GM19239 (cell line): ENCODE results near the gene SGMS1.

Experiments used
- DNase-seq: peaks from one replicate; pipeline ENCODE4 v3.0.0; 2011; ENCODE audit warnings: low spot score; ENCODE audit not compliant: insufficient read length
- FAIRE-seq: peaks from 2 replicates; lab custom pipeline; 2011; peaks lifted over from hg19 to GRCh38; lab: Jason Lieb, UNC

The SGMS1 gene

GRCh38 chr10:50416181-50416824 is 207.5 kb downstream of the SGMS1 start:
- DNase-seq (no peak), FAIRE-seq (peak; percentile 45)

DNA sequence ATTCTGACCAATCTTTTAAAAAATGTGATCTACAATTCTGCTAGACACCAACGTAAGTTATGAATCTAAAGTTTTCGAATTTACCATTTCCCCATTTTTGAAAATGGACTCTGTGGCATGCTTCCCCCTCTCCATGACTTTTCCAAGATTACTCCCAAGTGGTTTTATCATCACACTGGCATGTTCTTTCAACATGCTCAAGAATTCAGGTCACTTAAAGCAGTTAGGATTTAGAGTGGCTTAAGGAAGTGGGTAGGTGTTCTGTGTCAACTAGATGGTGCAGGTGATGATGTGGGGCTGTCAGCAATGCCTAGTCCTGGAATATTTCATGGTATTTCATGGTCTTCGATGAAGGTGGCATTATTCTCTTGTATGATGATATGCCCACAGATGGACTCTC is 208.5 kb downstream of the SGMS1 start:
- DNase-seq (no peak), FAIRE-seq (no peak)

DNA sequence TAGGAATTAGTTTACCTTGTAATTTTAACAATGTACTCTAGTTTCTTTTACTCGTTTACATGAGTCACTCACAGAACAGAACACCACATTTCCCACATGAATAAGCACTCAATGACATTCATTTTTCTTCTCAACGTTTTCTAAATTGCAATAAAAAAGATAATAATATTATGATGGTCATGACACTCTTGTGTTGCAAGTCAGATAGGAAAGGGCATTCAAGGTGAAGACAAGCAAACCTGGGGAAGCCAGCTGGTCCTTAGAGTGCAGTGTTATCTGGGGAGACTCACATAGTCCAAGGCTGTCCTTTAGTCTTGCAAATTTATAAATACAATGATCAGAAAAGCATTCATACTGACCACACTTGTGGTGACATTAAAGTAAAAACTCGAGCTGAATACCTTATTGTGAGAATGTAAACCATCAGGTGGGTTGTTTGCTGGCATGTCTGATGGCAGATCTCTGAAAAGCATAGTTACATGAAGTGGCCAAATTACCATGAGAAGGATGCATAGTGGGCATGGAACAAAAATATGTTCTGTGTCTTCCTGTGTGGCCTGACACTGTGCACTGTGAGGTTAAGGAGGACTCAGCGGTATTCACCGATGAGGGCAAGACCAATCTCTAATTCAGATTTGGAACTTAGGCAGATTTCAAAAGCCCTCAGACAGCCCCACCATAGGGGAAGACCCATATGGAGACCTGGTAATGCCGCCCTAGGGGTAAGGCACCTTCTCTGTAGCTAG is 213.5 kb downstream of the SGMS1 start:
- DNase-seq (no peak), FAIRE-seq (peak; percentile 8)

DNA sequence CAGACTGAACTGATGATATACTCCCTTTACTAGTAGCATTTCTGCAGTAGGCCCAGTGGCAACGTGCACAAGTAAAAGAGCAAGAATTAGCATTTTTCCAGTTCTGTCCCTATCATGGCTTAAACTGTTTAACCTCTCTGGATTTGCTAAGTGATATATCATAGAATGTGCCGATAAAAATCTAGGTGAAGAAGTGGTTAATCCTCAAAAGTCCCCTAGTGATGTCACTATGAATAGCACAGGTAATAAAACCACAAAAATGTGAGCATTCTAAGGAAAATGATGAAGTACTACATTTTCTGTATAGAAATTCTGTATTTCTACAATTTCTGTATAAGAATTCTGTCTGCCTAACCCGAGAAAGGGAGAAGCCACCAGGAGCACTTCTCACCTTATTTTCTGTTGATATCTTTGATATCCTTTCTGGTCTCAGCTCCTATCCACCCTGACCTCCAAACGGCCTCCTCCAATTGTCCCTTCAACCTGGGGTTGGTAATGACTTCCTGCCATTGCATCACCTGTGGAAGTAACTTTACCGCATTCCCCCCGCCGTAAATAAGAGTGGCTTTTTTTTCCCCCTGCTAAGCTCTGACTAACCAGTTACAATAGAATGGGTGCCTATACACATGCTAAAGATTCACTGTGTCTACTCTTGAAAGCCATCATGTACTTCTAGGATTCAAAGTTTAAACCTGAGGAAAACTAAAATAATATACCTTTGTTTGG is 216.5 kb downstream of the SGMS1 start:
- DNase-seq = no peak
- FAIRE-seq = no peak

- no peak for DNase-seq
- no peak for FAIRE-seq
Observed at GRCh38 chr10:50406457-50407070, 217.2 kb downstream of the SGMS1 start.

DNA sequence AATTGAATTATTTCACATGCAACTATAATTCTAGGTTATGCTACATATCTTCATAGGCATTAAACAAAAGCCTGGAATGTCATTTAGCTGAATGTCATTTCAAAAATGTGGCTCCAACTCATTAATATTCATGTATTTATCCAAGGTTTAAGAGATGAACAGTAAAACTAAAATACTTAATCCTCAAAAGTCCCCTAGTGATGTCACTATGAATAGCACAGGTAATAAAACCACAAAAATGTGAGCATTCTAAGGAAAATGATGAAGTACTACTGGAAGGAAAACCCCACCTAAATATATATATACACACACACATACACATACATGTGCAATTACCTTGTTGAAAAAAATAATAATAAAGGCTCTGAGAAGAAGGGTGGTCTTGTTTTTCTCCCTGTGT is 218.0 kb downstream of the SGMS1 start:
- DNase-seq (no peak), FAIRE-seq (peak; percentile 80)

GRCh38 chr10:50404021-50404773 is 219.6 kb downstream of the SGMS1 start:
- peak; percentile 40 for FAIRE-seq
- no peak for DNase-seq

DNA sequence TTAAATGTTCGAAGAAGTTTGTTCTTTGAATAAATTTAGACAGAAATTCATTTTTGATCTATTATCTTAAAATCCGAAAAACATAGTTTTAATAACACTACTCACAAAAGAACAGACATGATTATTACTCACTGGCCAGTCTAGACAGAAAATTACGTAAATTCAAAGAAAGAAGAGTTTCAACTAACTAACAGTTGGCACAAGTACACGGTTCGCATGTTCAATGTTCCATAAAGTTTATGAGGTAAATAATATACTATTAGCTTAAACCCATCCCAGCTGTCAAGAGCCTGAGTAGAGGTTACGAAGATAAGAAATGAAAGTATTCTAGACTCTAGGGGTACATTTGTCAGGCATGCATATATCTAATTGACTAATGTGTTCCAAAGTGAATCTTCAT is 220.7 kb downstream of the SGMS1 start:
- FAIRE-seq = peak; percentile 82
- no peak for DNase-seq

DNA sequence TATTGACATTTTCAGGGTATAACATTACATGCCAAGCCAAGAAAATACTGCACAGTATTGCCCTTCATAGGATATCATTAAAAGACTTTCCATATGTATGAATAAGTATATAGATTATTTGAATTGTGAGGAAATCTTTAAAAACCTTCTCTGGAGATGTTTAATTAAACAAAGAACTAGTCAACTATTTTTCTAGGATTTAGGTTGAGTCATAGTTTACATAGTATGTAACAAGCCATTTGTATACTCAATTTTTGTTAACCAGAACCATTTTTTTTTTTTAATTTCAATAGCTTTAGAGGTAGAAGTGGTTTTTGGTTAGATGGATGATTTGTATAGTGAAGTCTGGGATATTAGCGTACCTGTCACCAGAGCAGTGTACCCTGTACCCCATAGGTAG is 221.3 kb downstream of the SGMS1 start:
- FAIRE-seq (peak; percentile 28), DNase-seq (no peak)

- FAIRE-seq (peak; percentile 83), DNase-seq (no peak)
Observed at GRCh38 chr10:50400694-50401093, 223.1 kb downstream of the SGMS1 start.

DNA sequence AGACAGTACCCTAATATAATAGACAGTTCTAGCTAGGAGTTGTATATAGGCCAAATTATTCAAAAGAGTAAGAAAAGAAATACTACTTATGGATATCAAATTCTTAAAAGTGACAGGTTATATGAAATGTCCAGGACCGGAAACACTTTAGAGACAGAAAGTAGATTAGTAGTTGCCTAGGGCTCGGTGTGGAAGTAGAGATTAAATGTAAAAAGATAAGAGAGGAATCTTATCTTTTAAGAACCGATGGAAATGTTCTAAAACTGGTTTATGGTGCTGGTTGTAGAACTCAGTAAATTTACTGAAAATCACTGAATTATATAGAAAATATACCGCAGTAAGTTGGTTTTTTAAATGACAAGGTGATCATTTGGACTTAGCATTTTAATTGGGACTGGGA is 224.9 kb downstream of the SGMS1 start:
- FAIRE-seq (no peak), DNase-seq (no peak)

GRCh38 chr10:50398381-50398780 is 225.4 kb downstream of the SGMS1 start:
- FAIRE-seq = peak; percentile 40
- no peak for DNase-seq

DNA sequence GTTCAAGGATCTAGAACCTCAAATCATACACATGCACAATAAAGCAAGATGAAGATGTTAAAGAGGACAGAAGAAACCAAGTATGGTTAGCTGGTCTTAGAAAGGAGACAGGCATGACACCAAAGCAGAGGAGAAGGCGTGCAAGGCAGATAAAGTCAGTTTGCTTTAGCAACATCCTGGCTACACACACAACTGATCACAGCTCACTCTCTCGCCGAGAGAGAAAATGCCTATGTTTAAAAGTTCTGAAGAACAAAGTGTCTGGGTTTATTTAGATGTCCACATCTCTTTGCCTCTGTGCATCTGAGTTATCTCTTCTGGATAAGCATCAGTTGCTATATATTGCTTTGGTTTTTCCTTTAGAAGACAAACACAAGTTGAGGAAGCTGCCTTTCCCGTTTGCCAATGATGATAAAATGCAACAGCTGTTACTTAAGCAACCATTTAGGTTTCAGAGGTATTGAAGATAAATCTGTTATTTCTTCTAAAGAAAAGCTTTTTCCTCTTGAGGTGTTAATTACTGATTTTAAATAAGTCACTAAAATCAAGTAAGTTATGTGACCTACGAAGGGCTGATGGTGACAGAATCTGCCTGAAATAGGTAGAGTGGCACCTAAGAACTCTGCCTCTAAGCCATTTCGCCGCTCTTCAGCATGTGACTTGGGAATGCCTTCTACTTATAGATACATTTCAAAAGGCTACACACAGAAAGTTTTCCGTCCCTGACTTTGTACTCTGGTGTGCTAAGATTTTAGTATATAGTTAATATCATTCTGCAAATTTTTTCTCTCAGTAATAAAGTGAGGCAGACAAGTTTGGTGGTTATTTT is 226.2 kb downstream of the SGMS1 start:
- FAIRE-seq = no peak

DNA sequence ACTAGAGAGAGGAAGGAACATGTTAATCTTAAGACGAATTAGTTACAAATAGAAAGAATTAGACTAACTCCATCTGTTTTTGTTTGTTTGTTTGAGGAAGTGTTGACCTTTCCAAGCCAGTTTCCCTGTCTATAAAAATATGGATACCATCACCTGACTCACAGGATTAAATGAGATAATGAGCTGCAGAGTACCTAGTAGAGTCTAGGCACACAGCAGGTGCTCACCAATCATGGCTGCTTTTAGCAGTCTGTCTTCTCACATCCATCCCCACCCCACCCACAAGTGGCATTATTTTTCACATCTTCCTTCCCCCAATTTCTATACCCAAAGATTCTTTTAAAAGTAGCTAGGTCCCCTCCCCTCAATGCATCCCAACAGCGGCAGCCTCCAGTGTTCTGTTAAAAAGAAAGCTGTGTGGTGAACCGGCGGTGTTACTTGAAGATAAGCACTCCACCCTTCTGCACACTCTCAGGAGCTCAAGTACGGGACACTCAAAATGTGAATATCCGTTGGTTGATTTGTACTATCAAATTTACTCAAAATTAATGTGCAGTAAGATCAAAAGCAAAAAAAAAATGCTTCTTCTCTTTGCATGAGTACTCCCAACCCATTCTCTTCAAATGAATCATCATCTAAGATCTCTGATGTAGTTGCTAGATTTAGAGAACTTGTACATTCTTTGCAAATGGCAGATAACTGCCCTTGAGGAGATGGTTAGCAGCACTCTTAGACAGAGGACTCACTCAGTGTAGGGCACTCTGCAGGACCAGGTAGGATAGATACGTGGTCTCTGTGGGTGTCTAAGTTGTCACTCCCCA is 227.1 kb downstream of the SGMS1 start:
- FAIRE-seq (peak; percentile 82), DNase-seq (no peak)

More for the DNA sequence above, 226.2 kb downstream of the SGMS1 start:
- DNase-seq = no peak

DNA sequence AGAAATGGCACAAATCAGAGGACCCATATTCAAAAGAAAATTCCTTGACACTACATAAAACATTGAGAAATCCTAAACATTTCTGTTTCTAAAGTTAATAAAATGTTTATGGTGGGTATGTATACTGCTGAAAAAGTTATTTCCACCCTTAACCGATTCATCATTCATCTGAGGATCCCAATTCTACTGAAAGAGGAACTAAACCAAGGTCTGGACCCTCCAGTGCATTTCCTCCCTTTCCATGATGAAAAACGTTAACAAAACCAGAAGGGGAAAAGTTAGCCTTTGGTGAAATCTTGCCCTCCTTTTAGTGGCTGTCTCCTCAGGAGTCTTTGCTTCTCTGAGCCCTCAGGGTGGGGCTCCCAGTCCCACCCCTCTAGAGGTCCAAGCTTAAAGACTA is 227.9 kb downstream of the SGMS1 start:
- DNase-seq (no peak), FAIRE-seq (no peak)

- FAIRE-seq (no peak), DNase-seq (no peak)
Observed at GRCh38 chr10:50395271-50395670, 228.5 kb downstream of the SGMS1 start.

DNA sequence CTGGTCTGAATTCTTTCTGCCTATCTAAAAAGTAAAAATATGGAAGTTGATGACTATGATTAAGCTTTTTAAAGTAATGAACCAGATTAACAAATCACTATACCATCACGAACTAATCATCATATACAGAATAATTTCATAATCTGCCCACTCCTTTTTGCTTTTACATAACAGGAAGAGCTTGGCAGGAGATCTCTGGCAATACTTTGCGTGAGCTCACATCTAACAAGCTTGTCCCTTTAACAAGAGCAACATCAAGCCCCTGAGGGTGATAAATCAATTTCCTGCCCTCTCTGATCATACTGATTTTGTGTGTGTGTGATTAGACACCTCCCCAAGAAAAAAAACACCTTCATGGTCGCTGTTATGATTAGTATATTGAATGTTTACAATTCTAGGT is 228.9 kb downstream of the SGMS1 start:
- FAIRE-seq (no peak), DNase-seq (no peak)

- no peak for FAIRE-seq
- no peak for DNase-seq
Observed at GRCh38 chr10:50393784-50394467, 229.8 kb downstream of the SGMS1 start.
